Measurements from ENCODE around the gene ST6GALNAC3.

GRCh38 chr1:76287917-76288316, 213.4 kb downstream of the ST6GALNAC3 start:
- TF ChIP-seq, protein P1, sequence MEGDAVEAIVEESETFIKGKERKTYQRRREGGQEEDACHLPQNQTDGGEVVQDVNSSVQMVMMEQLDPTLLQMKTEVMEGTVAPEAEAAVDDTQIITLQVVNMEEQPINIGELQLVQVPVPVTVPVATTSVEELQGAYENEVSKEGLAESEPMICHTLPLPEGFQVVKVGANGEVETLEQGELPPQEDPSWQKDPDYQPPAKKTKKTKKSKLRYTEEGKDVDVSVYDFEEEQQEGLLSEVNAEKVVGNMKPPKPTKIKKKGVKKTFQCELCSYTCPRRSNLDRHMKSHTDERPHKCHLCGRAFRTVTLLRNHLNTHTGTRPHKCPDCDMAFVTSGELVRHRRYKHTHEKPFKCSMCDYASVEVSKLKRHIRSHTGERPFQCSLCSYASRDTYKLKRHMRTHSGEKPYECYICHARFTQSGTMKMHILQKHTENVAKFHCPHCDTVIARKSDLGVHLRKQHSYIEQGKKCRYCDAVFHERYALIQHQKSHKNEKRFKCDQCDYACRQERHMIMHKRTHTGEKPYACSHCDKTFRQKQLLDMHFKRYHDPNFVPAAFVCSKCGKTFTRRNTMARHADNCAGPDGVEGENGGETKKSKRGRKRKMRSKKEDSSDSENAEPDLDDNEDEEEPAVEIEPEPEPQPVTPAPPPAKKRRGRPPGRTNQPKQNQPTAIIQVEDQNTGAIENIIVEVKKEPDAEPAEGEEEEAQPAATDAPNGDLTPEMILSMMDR (optimal IDR thresholded peaks at IDR 0.05 in 1 of 3, IDR thresholded peaks at IDR 0.05 in 1 of 3, conservative IDR thresholded peaks at IDR 0.05 in 1 of 3; ENCODE audit: extremely low read depth in 1 of 3, insufficient read depth in 2 of 3, low read length in 3 of 3) = no peak
- TF ChIP-seq EZH2 (IDR thresholded peaks at IDR 0.05; ENCODE audit: low read length) = no peak

Data from keratinocyte (primary cell).